NCI-H2196 (cell line): Measurements from ENCODE around the gene NFXL1.

Experiments used
- DNase-seq: peaks from one replicate; lab custom pipeline; 2025; ENCODE audit not compliant: unreplicated experiment; lab: John Stamatoyannopoulos, UW

The NFXL1 gene

DNA sequence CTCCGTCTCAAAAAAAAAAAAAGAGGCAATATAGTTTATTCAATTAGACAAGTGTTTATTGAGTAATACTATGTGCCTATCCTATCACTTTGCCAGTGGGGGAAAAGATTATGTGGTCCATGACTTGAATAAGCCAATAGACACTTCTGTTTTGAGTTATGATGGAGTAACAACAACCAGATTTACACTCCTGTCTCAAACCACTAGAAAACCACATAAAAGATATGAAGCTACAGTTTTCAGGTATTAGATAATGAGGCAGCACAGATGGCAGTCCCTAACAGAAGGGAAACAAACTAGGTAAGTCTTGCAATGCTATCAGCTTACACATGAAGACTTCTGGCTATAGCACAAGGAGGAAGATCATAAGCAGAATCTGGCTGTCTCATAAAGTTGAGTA is 22.5 kb downstream of the NFXL1 start:
- DNase-seq = no peak

DNA sequence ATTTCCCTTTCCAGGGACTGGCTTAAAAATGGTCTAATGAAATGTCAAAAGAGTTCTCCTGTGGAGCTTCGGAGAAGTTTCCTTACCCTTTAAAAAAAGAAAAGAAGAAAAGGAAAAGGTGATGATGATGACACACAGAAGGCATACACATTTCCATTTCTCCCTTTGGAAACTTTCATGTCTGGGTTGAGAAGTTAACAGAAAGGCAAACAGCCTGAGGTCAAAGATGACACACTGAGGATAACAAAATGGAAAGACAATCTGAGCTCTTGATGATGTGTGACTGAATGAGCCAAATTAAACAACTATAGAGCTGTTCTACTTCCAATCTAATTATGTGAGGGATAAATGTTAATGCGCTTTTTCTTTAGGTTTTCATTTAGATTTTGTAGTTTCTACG is 32.2 kb downstream of the NFXL1 start:
- DNase-seq = no peak

GRCh38 chr4:47879458-47879857 is 34.9 kb downstream of the NFXL1 start:
- DNase-seq = no peak

GRCh38 chr4:47876784-47877546 is 37.4 kb downstream of the NFXL1 start:
- no peak for DNase-seq

DNA sequence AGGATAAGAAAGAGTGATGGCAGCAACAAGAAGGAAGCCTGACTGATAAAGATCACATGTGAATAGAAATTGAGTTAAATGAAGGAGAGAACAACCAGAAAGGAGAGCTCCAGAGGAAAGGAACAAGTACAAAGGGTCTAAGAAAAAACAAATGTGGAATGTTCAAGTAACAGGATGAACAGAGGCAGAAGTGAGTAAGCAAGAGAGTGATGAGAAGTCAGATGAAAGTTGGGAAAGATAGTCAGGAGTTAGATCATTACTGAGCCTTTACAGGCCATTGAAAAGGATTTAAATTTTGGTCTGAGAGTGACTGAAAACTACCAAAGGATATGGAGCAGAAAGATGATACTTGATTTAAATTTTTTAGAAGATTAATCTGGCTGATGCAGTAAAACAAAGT is 38.1 kb downstream of the NFXL1 start:
- DNase-seq = no peak

- no peak for DNase-seq
Observed at GRCh38 chr4:47873877-47874541, 40.4 kb downstream of the NFXL1 start.

GRCh38 chr4:47863486-47863885 is 50.9 kb downstream of the NFXL1 start:
- DNase-seq = no peak

- DNase-seq = no peak
Observed at GRCh38 chr4:47862297-47862696, 52.1 kb downstream of the NFXL1 start.

DNA sequence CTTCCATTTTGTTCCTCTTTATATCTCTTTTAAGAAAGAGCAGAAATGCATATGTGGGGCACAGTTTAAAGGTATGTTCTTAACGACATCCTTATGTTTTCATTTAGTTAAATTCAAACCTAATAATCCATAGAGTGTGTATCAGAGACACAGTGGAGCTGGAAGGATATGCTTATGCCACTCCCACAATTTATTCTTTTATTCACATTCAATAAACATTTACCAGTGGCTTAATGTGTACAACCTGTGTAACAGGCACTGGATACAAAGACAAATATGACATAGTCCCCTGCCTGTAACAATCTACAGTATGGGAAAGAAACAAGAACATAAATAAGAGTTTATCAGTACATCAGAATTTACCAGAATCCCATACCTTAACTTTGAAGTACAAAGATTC is 54.1 kb downstream of the NFXL1 start:
- DNase-seq = no peak

- no peak for DNase-seq
Observed at GRCh38 chr4:47858006-47858405, 56.4 kb downstream of the NFXL1 start.

- no peak for DNase-seq
Observed at GRCh38 chr4:47856713-47857112, 57.7 kb downstream of the NFXL1 start.

DNA sequence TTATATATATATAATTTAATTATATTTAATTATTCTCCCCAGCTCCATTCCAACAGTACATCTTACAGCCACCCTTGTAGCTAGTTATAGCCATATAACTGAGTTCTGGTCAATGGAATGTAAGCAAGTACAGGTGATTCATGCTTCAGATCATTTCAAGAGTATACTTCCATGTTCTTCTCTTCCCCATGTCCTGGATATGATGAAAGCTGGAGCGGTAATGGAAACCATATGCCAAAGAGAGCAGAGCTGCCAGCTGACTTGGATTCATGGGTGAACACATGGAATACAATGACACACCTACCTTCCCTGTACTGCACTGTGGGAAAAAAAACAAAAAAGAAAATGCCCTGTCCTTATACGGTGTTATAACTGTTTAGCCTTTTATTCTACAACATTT is 59.0 kb downstream of the NFXL1 start:
- DNase-seq = no peak

- no peak for DNase-seq
Observed at GRCh38 chr4:47852136-47852535, 62.2 kb downstream of the NFXL1 start.

GRCh38 chr4:47849466-47849865 is 64.9 kb downstream of the NFXL1 start:
- DNase-seq = no peak

DNA sequence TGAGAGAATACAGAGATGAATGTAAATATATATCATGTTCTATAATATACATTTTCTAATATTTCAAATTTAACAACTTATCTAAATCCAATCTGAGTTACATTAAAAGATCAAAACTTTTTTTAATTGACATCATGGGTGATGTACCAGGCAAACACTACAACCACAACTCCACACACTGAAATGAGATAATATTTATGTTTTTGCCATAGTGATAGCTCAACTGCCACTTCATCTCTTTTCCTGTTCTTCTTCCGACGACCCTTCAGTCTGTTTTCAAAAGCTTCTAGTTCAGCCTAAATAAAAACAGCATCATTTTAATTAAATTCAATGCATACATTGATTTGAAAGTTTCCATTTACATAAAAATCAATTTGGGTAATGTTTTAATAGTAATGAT is 66.3 kb downstream of the NFXL1 start:
- no peak for DNase-seq

- no peak for DNase-seq
Observed at GRCh38 chr4:47842985-47843384, 71.4 kb downstream of the NFXL1 start.

DNA sequence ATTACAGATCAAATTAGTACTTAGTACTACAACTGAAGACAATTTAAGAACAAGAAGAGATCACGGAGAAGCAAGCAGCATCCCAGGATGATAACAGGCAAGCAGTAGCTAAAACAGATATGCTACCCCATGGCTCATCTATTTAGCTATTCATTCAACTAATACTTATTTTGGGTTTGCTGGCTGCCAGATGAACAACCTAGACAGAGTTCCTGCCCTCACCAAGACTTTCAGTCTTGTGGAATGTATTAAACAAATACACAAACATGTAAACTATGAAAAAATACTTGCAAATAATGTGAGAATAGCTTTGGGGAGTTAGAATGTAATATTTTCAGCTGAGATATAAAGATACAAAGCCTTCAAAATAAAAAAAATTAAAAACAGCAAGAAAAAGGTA is 74.1 kb downstream of the NFXL1 start:
- DNase-seq = no peak

GRCh38 chr4:47839259-47839658 is 75.1 kb downstream of the NFXL1 start:
- DNase-seq = no peak

- DNase-seq = no peak
Observed at GRCh38 chr4:47838445-47838844, 75.9 kb downstream of the NFXL1 start.

- DNase-seq = no peak
Observed at GRCh38 chr4:47837908-47838294, 76.5 kb downstream of the NFXL1 start, which contains the start of gene CORIN. Gene CORIN (minus strand): TSS chr4:47838067. CDS start chr4:47837949, 118 bp downstream.

GRCh38 chr4:47837094-47837907 is 77.1 kb downstream of the NFXL1 start:
- DNase-seq = no peak

DNA sequence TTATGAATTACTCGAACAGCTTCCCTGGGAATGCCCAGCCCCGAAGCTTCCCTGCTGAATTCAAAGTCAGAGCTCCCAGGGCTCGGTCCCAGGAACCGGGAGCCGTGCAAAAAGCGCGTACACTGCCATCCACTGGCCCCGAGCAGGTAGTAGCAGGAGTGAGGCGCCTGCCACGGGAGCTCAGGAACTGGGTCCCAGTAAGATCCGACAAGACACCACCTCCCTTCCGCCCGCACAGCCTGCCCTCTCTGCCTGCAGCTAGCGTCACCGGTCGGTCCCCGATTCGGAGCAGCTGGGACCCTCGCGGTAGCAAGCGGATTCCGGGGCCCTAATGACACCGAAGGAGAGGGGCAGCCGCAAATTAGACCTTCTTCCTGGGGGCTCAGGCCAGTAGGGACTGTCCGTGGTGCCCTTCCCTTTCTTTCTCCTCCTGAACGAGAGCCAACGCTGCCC is 77.7 kb downstream of the NFXL1 start:
- peak; percentile 68 for DNase-seq
